ENCODE measurements around the gene ZBTB20. TPM values are rescaled to one million over a fixed set of nuclear protein-coding genes. Genes with fewer than 3 reads are reported as not detected.

Gene ZBTB20
- total and polyA plus RNA-seq, 2 donors (not counting 1 experiment from before 2014, with no cell fraction given): 4.0 to 123 TPM

DNA sequence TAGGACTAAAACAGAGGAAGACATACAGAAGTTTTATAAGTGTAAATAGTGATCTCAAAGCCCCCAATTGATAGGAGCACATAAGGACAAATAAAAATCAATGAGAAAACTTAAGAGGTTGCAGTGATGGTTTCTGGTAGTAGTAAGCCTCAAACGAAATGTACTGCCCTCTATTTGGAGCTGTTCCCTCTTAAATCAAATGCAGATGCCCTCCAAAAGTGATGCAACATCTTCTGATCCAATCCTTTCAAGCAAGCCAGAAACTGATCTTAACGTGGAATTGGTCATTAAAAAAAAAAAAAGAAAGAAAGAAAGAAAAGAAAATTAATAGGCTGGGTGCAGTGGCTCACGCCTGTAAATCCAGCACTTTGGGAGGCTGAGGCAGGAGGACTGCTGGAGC, 259.3 kb downstream of the ZBTB20 start:
- no peaks in the 10 kb centered on the region for H3K9me3 ChIP-seq (ENCODE audit: control extremely low read depth in 1 of 3, control insufficient read depth in 2 of 3, insufficient read depth in 1 of 3, low read length in 2 of 3)
- peaks cover 6% of the 10 kb centered on the region for H4K20me1 ChIP-seq (ENCODE audit: control insufficient read depth, insufficient read depth, low read length, poor library complexity, severe bottlenecking)
- no peak overlapping the region for H3K4me3 ChIP-seq (ENCODE audit: control extremely low read depth in 1 of 5, extremely low read depth in 1 of 5, insufficient read depth in 1 of 5, low read depth in 2 of 5, low read length in 4 of 5)
- no peak for TF ChIP-seq EZH2 (IDR thresholded peaks at IDR 0.05; ENCODE audit: borderline replicate concordance, insufficient read depth, low read depth, low read length, poor library complexity, severe bottlenecking)
- TF ChIP-seq, protein P1, sequence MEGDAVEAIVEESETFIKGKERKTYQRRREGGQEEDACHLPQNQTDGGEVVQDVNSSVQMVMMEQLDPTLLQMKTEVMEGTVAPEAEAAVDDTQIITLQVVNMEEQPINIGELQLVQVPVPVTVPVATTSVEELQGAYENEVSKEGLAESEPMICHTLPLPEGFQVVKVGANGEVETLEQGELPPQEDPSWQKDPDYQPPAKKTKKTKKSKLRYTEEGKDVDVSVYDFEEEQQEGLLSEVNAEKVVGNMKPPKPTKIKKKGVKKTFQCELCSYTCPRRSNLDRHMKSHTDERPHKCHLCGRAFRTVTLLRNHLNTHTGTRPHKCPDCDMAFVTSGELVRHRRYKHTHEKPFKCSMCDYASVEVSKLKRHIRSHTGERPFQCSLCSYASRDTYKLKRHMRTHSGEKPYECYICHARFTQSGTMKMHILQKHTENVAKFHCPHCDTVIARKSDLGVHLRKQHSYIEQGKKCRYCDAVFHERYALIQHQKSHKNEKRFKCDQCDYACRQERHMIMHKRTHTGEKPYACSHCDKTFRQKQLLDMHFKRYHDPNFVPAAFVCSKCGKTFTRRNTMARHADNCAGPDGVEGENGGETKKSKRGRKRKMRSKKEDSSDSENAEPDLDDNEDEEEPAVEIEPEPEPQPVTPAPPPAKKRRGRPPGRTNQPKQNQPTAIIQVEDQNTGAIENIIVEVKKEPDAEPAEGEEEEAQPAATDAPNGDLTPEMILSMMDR (IDR thresholded peaks at IDR 0.05): no peak
- H3K27me3 Mint-ChIP-seq: no peaks in the 10 kb centered on the region
- WGBS (ENCODE audit: insufficient coverage): no CpG with 5 or more reads among the region's 3 CpGs
- ChIA-PET POLR2A (no interaction called here), CTCF (no interaction called here)
- peaks cover 2% of the 10 kb centered on the region for H3K4me1 Mint-ChIP-seq
- no peak overlapping the region for H3K27ac ChIP-seq (ENCODE audit: low read length in 2 of 2)
- no peak overlapping the region for H2AFZ ChIP-seq (ENCODE audit: insufficient read depth, low read depth, low read length, poor library complexity, severe bottlenecking)
- no peaks in the 10 kb centered on the region for H3K4me1 ChIP-seq (ENCODE audit: control insufficient read depth in 2 of 2, insufficient read depth in 2 of 2, low read length in 2 of 2)
- intact Hi-C loops (cut with micrococcal nuclease): no loop called here
- no peaks in the 10 kb centered on the region for H3K79me2 ChIP-seq (ENCODE audit: control insufficient read depth, insufficient read depth, low read length)
- H3K36me3 ChIP-seq (replicated peaks in 1 of 2; ENCODE audit: control extremely low read depth in 1 of 2, control insufficient read depth in 1 of 2, extremely low read depth in 1 of 2, insufficient read depth in 2 of 2, low read length in 1 of 2): no peaks in the 10 kb centered on the region
- H3K4me3 Mint-ChIP-seq: no peak overlapping the region
- no peak overlapping the region for H3K9ac ChIP-seq (ENCODE audit: low read length)
- H3K4me2 ChIP-seq (replicated peaks; ENCODE audit: low read depth, low read length, poor library complexity, severe bottlenecking): no peak overlapping the region
- H3K27me3 ChIP-seq (replicated peaks in 1 of 4; ENCODE audit: control extremely low read depth in 1 of 4, control insufficient read depth in 3 of 4, insufficient read depth in 4 of 4, low read length in 3 of 4): no peaks in the 10 kb centered on the region
- no peak overlapping the region for H3K27ac Mint-ChIP-seq
- ATAC-seq (ENCODE audit: low read depth) (no peak), DNase-seq (no peak)
- no peaks in the 10 kb centered on the region for H3K9me3 Mint-ChIP-seq (ENCODE audit: insufficient read depth)

DNA sequence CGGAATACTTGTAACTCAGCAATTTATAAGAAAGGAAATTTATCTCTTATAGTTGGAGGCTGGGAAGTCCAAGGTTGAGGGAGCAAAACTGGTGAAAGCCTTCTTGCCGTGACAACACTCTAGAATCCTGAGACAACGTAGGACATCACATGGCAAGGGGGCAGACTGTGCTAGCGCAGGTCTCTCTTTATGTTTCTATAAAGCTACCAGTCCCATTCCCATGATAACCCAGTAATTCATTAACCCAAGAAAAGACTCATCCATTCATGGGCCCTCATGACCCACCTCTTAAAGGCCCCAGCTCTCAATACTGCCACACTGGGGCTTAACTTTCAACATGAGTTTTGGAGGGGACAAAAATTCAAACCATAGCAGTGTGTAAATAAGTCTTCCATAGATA, 260.2 kb downstream of the ZBTB20 start:
- Histone ChIP-seq H3K4me1 (ENCODE audit: control insufficient read depth in 2 of 2, insufficient read depth in 2 of 2, low read length in 2 of 2) (no peaks in the 10 kb centered on the region), H4K20me1 (ENCODE audit: control insufficient read depth, insufficient read depth, low read length, poor library complexity, severe bottlenecking) (peaks cover 6% of the 10 kb centered on the region), H3K9ac (ENCODE audit: low read length) (no peak overlapping the region), H3K27ac (ENCODE audit: low read length in 2 of 2) (no peak overlapping the region), H3K36me3 (replicated peaks in 1 of 2; ENCODE audit: control extremely low read depth in 1 of 2, control insufficient read depth in 1 of 2, extremely low read depth in 1 of 2, insufficient read depth in 2 of 2, low read length in 1 of 2) (no peaks in the 10 kb centered on the region), H3K4me2 (replicated peaks; ENCODE audit: low read depth, low read length, poor library complexity, severe bottlenecking) (no peak overlapping the region), H3K9me3 (ENCODE audit: control extremely low read depth in 1 of 3, control insufficient read depth in 2 of 3, insufficient read depth in 1 of 3, low read length in 2 of 3) (no peaks in the 10 kb centered on the region), H3K79me2 (ENCODE audit: control insufficient read depth, insufficient read depth, low read length) (no peaks in the 10 kb centered on the region), H3K27me3 (replicated peaks in 1 of 4; ENCODE audit: control extremely low read depth in 1 of 4, control insufficient read depth in 3 of 4, insufficient read depth in 4 of 4, low read length in 3 of 4) (no peaks in the 10 kb centered on the region), H2AFZ (ENCODE audit: insufficient read depth, low read depth, low read length, poor library complexity, severe bottlenecking) (no peak overlapping the region), H3K4me3 (ENCODE audit: control extremely low read depth in 1 of 5, extremely low read depth in 1 of 5, insufficient read depth in 1 of 5, low read depth in 2 of 5, low read length in 4 of 5) (no peak overlapping the region)
- WGBS (ENCODE audit: insufficient coverage): 93% methylated on average over 3 of the region's 4 CpGs
- intact Hi-C loops (cut with micrococcal nuclease): no loop called here
- Mint-ChIP-seq H3K27me3 (no peaks in the 10 kb centered on the region), H3K4me3 (no peak overlapping the region), H3K9me3 (ENCODE audit: insufficient read depth) (no peaks in the 10 kb centered on the region), H3K27ac (no peak overlapping the region), H3K4me1 (peaks cover 3% of the 10 kb centered on the region)
- TF ChIP-seq, protein P1 (IDR thresholded peaks at IDR 0.05): no peak
- no peak for TF ChIP-seq EZH2 (IDR thresholded peaks at IDR 0.05; ENCODE audit: borderline replicate concordance, insufficient read depth, low read depth, low read length, poor library complexity, severe bottlenecking)
- DNase-seq (no peak), ATAC-seq (ENCODE audit: low read depth) (no peak)
- CTCF ChIA-PET: no interaction called here
- POLR2A ChIA-PET: no interaction called here

Data from B cell (primary cell).